SK-N-SH treated with all-trans-retinoic acid at 6 μM for 48 hours (cell line): Measurements from ENCODE around the gene FOXRED1.
A peak's percentile ranks its signal among the peaks of the same experiment; 100 is the strongest.
"Not testable (repeated sequence)": the region's sequence is repeated elsewhere in the genome, so short reads cannot be mapped to it uniquely, and the experiment has no call there.

Experiments
- ATAC-seq: fragments of 200-7000 bp; cut with Tn5 transposase; 3 replicates; pipeline ENCODE4 v1.9.1; 2020; ENCODE audit warnings: mild to moderate bottlenecking, moderate library complexity
- ARNTL ChIP-seq: fragments of 450-650 bp; formaldehyde crosslinking; IDR thresholded peaks from 2 replicates; pipeline ENCODE4 v1.5.0; 2020; ENCODE audit warnings: low read depth, mild to moderate bottlenecking, moderate library complexity, borderline replicate concordance
- BACH2 ChIP-seq: fragments of 250-450 bp; sonication (Bioruptor Pico); IDR thresholded peaks from 2 replicates; pipeline ENCODE4 v1.9.0; 2021; ENCODE audit warnings: mild to moderate bottlenecking, borderline replicate concordance
- CREB5 ChIP-seq: fragments of 250-450 bp; sonication (Bioruptor Pico); IDR thresholded peaks from 2 replicates; pipeline ENCODE4 v1.5.1; 2020; ENCODE audit warnings: low read depth, mild to moderate bottlenecking, moderate library complexity
- CSDC2 ChIP-seq: fragments of 250-450 bp; sonication (Bioruptor Pico); IDR thresholded peaks from 2 replicates; pipeline ENCODE4 v1.5.0; 2020; ENCODE audit warnings: mild to moderate bottlenecking, moderate library complexity
- CSRNP3 ChIP-seq: fragments of 250-450 bp; sonication (Bioruptor Pico); IDR thresholded peaks from 2 replicates; pipeline ENCODE4 v1.5.1; 2021; ENCODE audit warnings: mild to moderate bottlenecking, moderate library complexity
- ESRRG ChIP-seq: fragments of 250-450 bp; sonication (Bioruptor Pico); IDR thresholded peaks from 2 replicates; pipeline ENCODE4 v1.6.1; 2021; ENCODE audit warnings: mild to moderate bottlenecking
- GLIS3 ChIP-seq: fragments of 250-450 bp; sonication (Bioruptor Pico); IDR thresholded peaks from 2 replicates; pipeline ENCODE4 v1.5.0; 2020; ENCODE audit warnings: mild to moderate bottlenecking, moderate library complexity
- ISL1 ChIP-seq: fragments of 250-450 bp; sonication (Bioruptor Pico); IDR thresholded peaks from 2 replicates; pipeline ENCODE4 v2.1.2; 2022; ENCODE audit warnings: mild to moderate bottlenecking, moderate library complexity
- OSR1 ChIP-seq: fragments of 250-450 bp; sonication (Bioruptor Pico); IDR thresholded peaks from 2 replicates; pipeline ENCODE4 v1.8.0; 2022; ENCODE audit warnings: moderate library complexity, mild to moderate bottlenecking, inconsistent platforms
- PATZ1 ChIP-seq: fragments of 250-450 bp; sonication (Bioruptor Pico); IDR thresholded peaks from 2 replicates; pipeline ENCODE4 v1.8.0; 2020; ENCODE audit warnings: mild to moderate bottlenecking, moderate library complexity, borderline replicate concordance
- PPARA ChIP-seq: fragments of 250-450 bp; sonication (Bioruptor Pico); IDR thresholded peaks from 2 replicates; pipeline ENCODE4 v1.5.0; 2020; ENCODE audit warnings: mild to moderate bottlenecking, borderline replicate concordance
- RARB ChIP-seq: fragments of 250-450 bp; sonication (Bioruptor Pico); IDR thresholded peaks from 2 replicates; pipeline ENCODE4 v1.8.0; 2021; ENCODE audit warnings: mild to moderate bottlenecking, moderate library complexity
- SNAI2 ChIP-seq: fragments of 250-450 bp; sonication (Bioruptor Pico); IDR thresholded peaks from 2 replicates; pipeline ENCODE4 v1.5.0; 2020; ENCODE audit warnings: mild to moderate bottlenecking, moderate library complexity
- TCF4 ChIP-seq: fragments of 250-450 bp; sonication (Bioruptor Pico); IDR thresholded peaks from 2 replicates; pipeline ENCODE4 v1.8.0; 2021; ENCODE audit warnings: mild to moderate bottlenecking, moderate library complexity, borderline replicate concordance
- TOX ChIP-seq: fragments of 250-450 bp; sonication (Bioruptor Pico); IDR thresholded peaks from 2 replicates; pipeline ENCODE4 v1.8.0; 2021; ENCODE audit warnings: mild to moderate bottlenecking, moderate library complexity, borderline replicate concordance
- TSHZ2 ChIP-seq: fragments of 250-450 bp; sonication (Bioruptor Pico); IDR thresholded peaks from 2 replicates; pipeline ENCODE4 v1.5.0; 2020; ENCODE audit warnings: mild to moderate bottlenecking, moderate library complexity
- ZC3H10 ChIP-seq: fragments of 250-450 bp; sonication (Bioruptor Pico); IDR thresholded peaks from 2 replicates; pipeline ENCODE4 v1.5.1; 2021; ENCODE audit warnings: mild to moderate bottlenecking, moderate library complexity
- ZFP3 ChIP-seq: fragments of 250-450 bp; sonication (Bioruptor Pico); IDR thresholded peaks from 2 replicates; pipeline ENCODE4 v1.5.0; 2020; ENCODE audit warnings: mild to moderate bottlenecking, moderate library complexity
- ZFP30 ChIP-seq: fragments of 450-650 bp; formaldehyde crosslinking; IDR thresholded peaks from 2 replicates; pipeline ENCODE4 v1.5.0; 2022; ENCODE audit warnings: mild to moderate bottlenecking, moderate library complexity
- ZNF565 ChIP-seq: fragments of 450-650 bp; formaldehyde crosslinking; conservative IDR thresholded peaks from 2 replicates; pipeline ENCODE4 v1.5.0; 2020; ENCODE audit warnings: low read depth, mild to moderate bottlenecking, moderate library complexity
- ZNF70 ChIP-seq: fragments of 450-650 bp; formaldehyde crosslinking; IDR thresholded peaks from 2 replicates; pipeline ENCODE4 v1.5.0; 2020; ENCODE audit warnings: mild to moderate bottlenecking, moderate library complexity
- ZNF8 ChIP-seq: fragments of 450-650 bp; formaldehyde crosslinking; IDR thresholded peaks from 2 replicates; pipeline ENCODE4 v1.5.0; 2020; ENCODE audit warnings: mild to moderate bottlenecking, moderate library complexity

Gene FOXRED1

GRCh38 chr11:126253265-126253664, 15.7 kb upstream of the FOXRED1 start:
- no peak for ATAC-seq
- TF ChIP-seq PPARA = no peak
- TF ChIP-seq ZNF8 = no peak
- TF ChIP-seq ZFP30 = no peak
- no peak for TF ChIP-seq TCF4 (CRISPR knock-in tag)
- no peak for TF ChIP-seq ESRRG
- TF ChIP-seq SNAI2 (CRISPR knock-in tag) = no peak
- no peak for TF ChIP-seq CREB5
- TF ChIP-seq TSHZ2 (CRISPR knock-in tag) = no peak
- no peak for TF ChIP-seq GLIS3 (CRISPR knock-in tag)
- TF ChIP-seq ZNF70 = no peak

GRCh38 chr11:126254819-126255218, 14.1 kb upstream of the FOXRED1 start:
- no peak for TF ChIP-seq ZC3H10 (CRISPR knock-in tag)
- ATAC-seq = no peak

- not testable (repeated sequence) for ATAC-seq
These were observed 13.4 kb upstream of the FOXRED1 start for GRCh38 chr11:126255507-126255906.

GRCh38 chr11:126256216-126256615, 12.7 kb upstream of the FOXRED1 start:
- ATAC-seq = no peak
- TF ChIP-seq ZNF70 (no peak), CSRNP3 (no peak), TOX (no peak), ARNTL (CRISPR knock-in tag) (no peak), ZFP3 (CRISPR knock-in tag) (no peak), GLIS3 (CRISPR knock-in tag) (no peak), RARB (CRISPR knock-in tag) (no peak), PPARA (no peak), ZFP30 (no peak), ISL1 (CRISPR knock-in tag) (no peak)

GRCh38 chr11:126257144-126257543, 11.8 kb upstream of the FOXRED1 start:
- no peak for ATAC-seq
- TF ChIP-seq RARB (CRISPR knock-in tag) = no peak
- TF ChIP-seq ZFP3 (CRISPR knock-in tag) = no peak
- TF ChIP-seq BACH2 (CRISPR knock-in tag) = no peak

GRCh38 chr11:126257764-126258163, 11.2 kb upstream of the FOXRED1 start:
- TF ChIP-seq PATZ1 (CRISPR knock-in tag) = no peak
- no peak for TF ChIP-seq BACH2 (CRISPR knock-in tag)
- TF ChIP-seq SNAI2 (CRISPR knock-in tag) = no peak
- TF ChIP-seq ZFP3 (CRISPR knock-in tag) = no peak
- TF ChIP-seq CSRNP3 = no peak
- no peak for TF ChIP-seq TCF4 (CRISPR knock-in tag)
- TF ChIP-seq TSHZ2 (CRISPR knock-in tag) = no peak
- no peak for TF ChIP-seq ARNTL (CRISPR knock-in tag)
- no peak for TF ChIP-seq ZNF70
- TF ChIP-seq CSDC2 (CRISPR knock-in tag) = no peak
- TF ChIP-seq ZFP30 = no peak
- TF ChIP-seq ISL1 (CRISPR knock-in tag) = no peak
- no peak for TF ChIP-seq OSR1 (CRISPR knock-in tag)
- no peak for TF ChIP-seq TOX
- no peak for TF ChIP-seq ZNF565 (CRISPR knock-in tag)
- peak; percentile 77 for ATAC-seq
